GM12865 (cell line): ENCODE results near the gene DCBLD1.

ENCODE experiments used
- DNase-seq: peaks from one replicate; pipeline ENCODE4 v3.0.0; 2010; ENCODE audit warnings: low read depth
- H3K4me3 ChIP-seq: 2 replicates; pipeline ENCODE4 v1.5.1; 2011; ENCODE audit warnings: mild to moderate bottlenecking, low read depth, low read length, control low read depth
- CTCF ChIP-seq: IDR thresholded peaks from 2 replicates; pipeline ENCODE4 v1.5.1; 2011; ENCODE audit warnings: low read length, control low read depth, low read depth, inconsistent platforms; ENCODE audit not compliant: insufficient read depth; ENCODE audit errors: missing control alignments

The DCBLD1 gene

GRCh38 chr6:117590447-117590846 is 108.0 kb downstream of the DCBLD1 start:
- no peak for TF ChIP-seq CTCF
- DNase-seq: no peak
- no peak overlapping the region for H3K4me3 ChIP-seq

GRCh38 chr6:117591405-117591804 is 108.9 kb downstream of the DCBLD1 start:
- H3K4me3 ChIP-seq: no peak overlapping the region
- DNase-seq: no peak
- TF ChIP-seq CTCF: no peak

GRCh38 chr6:117592983-117593759 is 110.7 kb downstream of the DCBLD1 start:
- DNase-seq: no peak
- no peak overlapping the region for H3K4me3 ChIP-seq
- no peak for TF ChIP-seq CTCF

GRCh38 chr6:117595099-117595923 is 112.8 kb downstream of the DCBLD1 start:
- TF ChIP-seq CTCF: no peak
- no peak overlapping the region for H3K4me3 ChIP-seq
- no peak for DNase-seq

- no peak for DNase-seq
- H3K4me3 ChIP-seq: no peak overlapping the region
- TF ChIP-seq CTCF: no peak
These were observed 115.3 kb downstream of the DCBLD1 start for GRCh38 chr6:117597755-117598154.
